ENCODE measurements around the gene TEAD3. TPM values are rescaled to one million over a fixed set of nuclear protein-coding genes. Genes with fewer than 3 reads are reported as not detected.

Gene TEAD3
- 10.9 and 11.2 TPM in 2 replicates for total RNA-seq

GRCh38 chr6:35496841-35497570 is at the start of gene TEAD3:
TSS of gene TEAD3 (minus strand) at chr6:35497079.
- Histone ChIP-seq H3K27me3 (ENCODE audit: insufficient read depth, low read length) (no peaks in the 10 kb centered on the region), H3K4me1 (ENCODE audit: insufficient read depth, low read length) (peaks cover 25% of the 10 kb centered on the region), H2AFZ (ENCODE audit: low read length) (peak within 1 kb of the TSS; percentile 59), H3K4me2 (ENCODE audit: insufficient read depth, low read length) (peak within 1 kb of the TSS; percentile 88), H3K27ac (ENCODE audit: low read depth, low read length) (peak within 1 kb of the TSS; percentile 60), H3K4me3 (ENCODE audit: insufficient read depth, low read length) (peak within 1 kb of the TSS; percentile 79), H3K36me3 (ENCODE audit: insufficient read depth, low read length) (no peaks in the 10 kb centered on the region), H4K20me1 (ENCODE audit: insufficient read depth, low read length) (peaks cover 27% of the 10 kb centered on the region), H3K9me3 (ENCODE audit: low read depth, low read length) (no peaks in the 10 kb centered on the region), H3K79me2 (ENCODE audit: insufficient read depth, low read length) (peaks cover 43% of the 10 kb centered on the region)
- TF ChIP-seq CTCF (IDR thresholded peaks at IDR 0.05; ENCODE audit: extremely low read depth, low read depth, low read length), result no peak
- DNase-seq (ENCODE audit: insufficient read length, low spot score, missing footprints), result peak; percentile 99

- H3K27ac ChIP-seq (ENCODE audit: low read depth, low read length), result no peak overlapping the region
- no peak overlapping the region for H2AFZ ChIP-seq (ENCODE audit: low read length)
- no peak for DNase-seq (ENCODE audit: insufficient read length, low spot score, missing footprints)
- TF ChIP-seq CTCF (IDR thresholded peaks at IDR 0.05; ENCODE audit: extremely low read depth, low read depth, low read length), result no peak
- H3K4me3 ChIP-seq (ENCODE audit: insufficient read depth, low read length), result no peak overlapping the region
- H3K27me3 ChIP-seq (ENCODE audit: insufficient read depth, low read length), result peaks cover 6% of the 10 kb centered on the region
- H3K36me3 ChIP-seq (ENCODE audit: insufficient read depth, low read length), result no peaks in the 10 kb centered on the region
- no peak overlapping the region for H3K4me2 ChIP-seq (ENCODE audit: insufficient read depth, low read length)
- no peaks in the 10 kb centered on the region for H3K79me2 ChIP-seq (ENCODE audit: insufficient read depth, low read length)
- no peaks in the 10 kb centered on the region for H4K20me1 ChIP-seq (ENCODE audit: insufficient read depth, low read length)
- no peaks in the 10 kb centered on the region for H3K9me3 ChIP-seq (ENCODE audit: low read depth, low read length)
- no peaks in the 10 kb centered on the region for H3K4me1 ChIP-seq (ENCODE audit: insufficient read depth, low read length)
Measured at GRCh38 chr6:35544769-35545361, 48.0 kb upstream of the TEAD3 start.

GRCh38 chr6:35543459-35544193 is 46.7 kb upstream of the TEAD3 start:
- H3K4me1 ChIP-seq (ENCODE audit: insufficient read depth, low read length), result no peaks in the 10 kb centered on the region
- no peak for DNase-seq (ENCODE audit: insufficient read length, low spot score, missing footprints)
- no peaks in the 10 kb centered on the region for H3K79me2 ChIP-seq (ENCODE audit: insufficient read depth, low read length)
- H2AFZ ChIP-seq (ENCODE audit: low read length), result no peak overlapping the region
- H3K4me3 ChIP-seq (ENCODE audit: insufficient read depth, low read length), result no peak overlapping the region
- no peak overlapping the region for H3K27ac ChIP-seq (ENCODE audit: low read depth, low read length)
- H3K4me2 ChIP-seq (ENCODE audit: insufficient read depth, low read length), result no peak overlapping the region
- H4K20me1 ChIP-seq (ENCODE audit: insufficient read depth, low read length), result no peaks in the 10 kb centered on the region
- peaks cover 6% of the 10 kb centered on the region for H3K27me3 ChIP-seq (ENCODE audit: insufficient read depth, low read length)
- H3K9me3 ChIP-seq (ENCODE audit: low read depth, low read length), result no peaks in the 10 kb centered on the region
- H3K36me3 ChIP-seq (ENCODE audit: insufficient read depth, low read length), result no peaks in the 10 kb centered on the region
- TF ChIP-seq CTCF (IDR thresholded peaks at IDR 0.05; ENCODE audit: extremely low read depth, low read depth, low read length), result no peak

- Histone ChIP-seq H3K27me3 (ENCODE audit: insufficient read depth, low read length) (peaks cover 6% of the 10 kb centered on the region), H3K36me3 (ENCODE audit: insufficient read depth, low read length) (no peaks in the 10 kb centered on the region), H3K9me3 (ENCODE audit: low read depth, low read length) (no peaks in the 10 kb centered on the region), H3K4me1 (ENCODE audit: insufficient read depth, low read length) (no peaks in the 10 kb centered on the region), H3K79me2 (ENCODE audit: insufficient read depth, low read length) (no peaks in the 10 kb centered on the region), H4K20me1 (ENCODE audit: insufficient read depth, low read length) (no peaks in the 10 kb centered on the region), H2AFZ (ENCODE audit: low read length) (no peak overlapping the region), H3K27ac (ENCODE audit: low read depth, low read length) (no peak overlapping the region), H3K4me3 (ENCODE audit: insufficient read depth, low read length) (no peak overlapping the region), H3K4me2 (ENCODE audit: insufficient read depth, low read length) (no peak overlapping the region)
- no peak for DNase-seq (ENCODE audit: insufficient read length, low spot score, missing footprints)
- TF ChIP-seq CTCF (IDR thresholded peaks at IDR 0.05; ENCODE audit: extremely low read depth, low read depth, low read length), result no peak
Measured at GRCh38 chr6:35541836-35542235, 45.0 kb upstream of the TEAD3 start.

Measured in osteoblast (primary cell).